ENCODE measurements around the gene LMO1. TPM values are rescaled to one million over a fixed set of nuclear protein-coding genes. Genes with fewer than 3 reads are reported as not detected.

The LMO1 gene
- total RNA-seq, 4 donors from 2014 or later: not detected

GRCh38 chr11:8231979-8232378, 31.7 kb downstream of the LMO1 start:
- H3K9me3 ChIP-seq: no peaks in the 10 kb centered on the region
- no peaks in the 10 kb centered on the region for H3K4me1 ChIP-seq
- no peaks in the 10 kb centered on the region for H3K36me3 ChIP-seq
- H3K27me3 ChIP-seq: no peaks in the 10 kb centered on the region
- TF ChIP-seq POLR2A (IDR thresholded peaks at IDR 0.05): no peak
- TF ChIP-seq CTCF (IDR thresholded peaks at IDR 0.05): no peak
- no peak overlapping the region for H3K27ac ChIP-seq
- intact Hi-C loops (cut with DNase I; ENCODE audit: low total_unique reads): no loop called here
- no peak overlapping the region for H3K4me3 ChIP-seq
- DNase-seq: no peak

- H3K27me3 ChIP-seq: no peaks in the 10 kb centered on the region
- no peaks in the 10 kb centered on the region for H3K4me1 ChIP-seq
- no peaks in the 10 kb centered on the region for H3K9me3 ChIP-seq
- TF ChIP-seq CTCF (IDR thresholded peaks at IDR 0.05) (no peak), POLR2A (IDR thresholded peaks at IDR 0.05) (no peak)
- H3K27ac ChIP-seq: no peak overlapping the region
- no peak overlapping the region for H3K4me3 ChIP-seq
- no peak for DNase-seq
- intact Hi-C loops (cut with DNase I; ENCODE audit: low total_unique reads): no loop called here
- no peaks in the 10 kb centered on the region for H3K36me3 ChIP-seq
These were observed 32.5 kb downstream of the LMO1 start for GRCh38 chr11:8230921-8231847.

GRCh38 chr11:8230178-8230859, 33.4 kb downstream of the LMO1 start:
- intact Hi-C loops (cut with DNase I; ENCODE audit: low total_unique reads): no loop called here
- no peak for DNase-seq
- no peaks in the 10 kb centered on the region for H3K9me3 ChIP-seq
- no peaks in the 10 kb centered on the region for H3K27me3 ChIP-seq
- no peak overlapping the region for H3K27ac ChIP-seq
- H3K36me3 ChIP-seq: no peaks in the 10 kb centered on the region
- H3K4me1 ChIP-seq: no peaks in the 10 kb centered on the region
- no peak overlapping the region for H3K4me3 ChIP-seq
- TF ChIP-seq POLR2A (IDR thresholded peaks at IDR 0.05) (no peak), CTCF (IDR thresholded peaks at IDR 0.05) (no peak)

GRCh38 chr11:8229299-8230177, 34.1 kb downstream of the LMO1 start:
- DNase-seq: no peak
- no peak overlapping the region for H3K4me3 ChIP-seq
- no peaks in the 10 kb centered on the region for H3K27me3 ChIP-seq
- H3K27ac ChIP-seq: no peak overlapping the region
- TF ChIP-seq POLR2A (IDR thresholded peaks at IDR 0.05): no peak
- no peak for TF ChIP-seq CTCF (IDR thresholded peaks at IDR 0.05)
- no peaks in the 10 kb centered on the region for H3K36me3 ChIP-seq
- intact Hi-C loops (cut with DNase I; ENCODE audit: low total_unique reads): loop anchor here (5.0 kb wide), 1 partner anchor 333 kb away; no protein-coding TSS in a partner anchor
- H3K4me1 ChIP-seq: no peaks in the 10 kb centered on the region
- no peaks in the 10 kb centered on the region for H3K9me3 ChIP-seq
